ENCODE results near the gene GRK3. TPM values are rescaled to one million over a fixed set of nuclear protein-coding genes. Genes with fewer than 3 reads are reported as not detected.
"Not testable (repeated sequence)": the region's sequence is repeated elsewhere in the genome, so short reads cannot be mapped to it uniquely, and the experiment has no call there.

The GRK3 gene
- total and polyA plus RNA-seq, 12 donors: 0.97 to 9.0 (median 5.2) TPM

DNA sequence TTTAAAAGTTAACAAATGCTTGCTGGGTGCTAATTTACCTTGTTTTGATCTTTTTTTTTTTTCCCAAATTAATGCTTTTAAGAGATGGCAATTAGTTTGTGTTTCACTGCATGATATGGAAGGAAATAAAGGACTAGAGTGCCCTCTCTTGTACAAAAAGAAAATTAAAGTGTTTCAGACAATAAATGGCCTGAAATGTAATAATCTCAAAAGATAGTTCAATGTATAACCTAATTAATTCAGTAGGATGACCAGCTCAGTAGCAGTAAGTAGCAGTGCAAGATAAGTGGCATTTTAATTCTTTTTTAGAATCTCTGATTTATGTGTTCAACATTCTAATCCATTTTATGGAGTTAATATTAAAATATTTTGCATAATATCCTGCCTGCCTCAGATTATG, 137.6 kb downstream of the GRK3 start:
- DNase-seq (no peak), ATAC-seq (peak in 5 of 8 donors; percentile 46 to 76 (median 53))
- TF ChIP-seq, protein P1, sequence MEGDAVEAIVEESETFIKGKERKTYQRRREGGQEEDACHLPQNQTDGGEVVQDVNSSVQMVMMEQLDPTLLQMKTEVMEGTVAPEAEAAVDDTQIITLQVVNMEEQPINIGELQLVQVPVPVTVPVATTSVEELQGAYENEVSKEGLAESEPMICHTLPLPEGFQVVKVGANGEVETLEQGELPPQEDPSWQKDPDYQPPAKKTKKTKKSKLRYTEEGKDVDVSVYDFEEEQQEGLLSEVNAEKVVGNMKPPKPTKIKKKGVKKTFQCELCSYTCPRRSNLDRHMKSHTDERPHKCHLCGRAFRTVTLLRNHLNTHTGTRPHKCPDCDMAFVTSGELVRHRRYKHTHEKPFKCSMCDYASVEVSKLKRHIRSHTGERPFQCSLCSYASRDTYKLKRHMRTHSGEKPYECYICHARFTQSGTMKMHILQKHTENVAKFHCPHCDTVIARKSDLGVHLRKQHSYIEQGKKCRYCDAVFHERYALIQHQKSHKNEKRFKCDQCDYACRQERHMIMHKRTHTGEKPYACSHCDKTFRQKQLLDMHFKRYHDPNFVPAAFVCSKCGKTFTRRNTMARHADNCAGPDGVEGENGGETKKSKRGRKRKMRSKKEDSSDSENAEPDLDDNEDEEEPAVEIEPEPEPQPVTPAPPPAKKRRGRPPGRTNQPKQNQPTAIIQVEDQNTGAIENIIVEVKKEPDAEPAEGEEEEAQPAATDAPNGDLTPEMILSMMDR (IDR thresholded peaks at IDR 0.05): peak in 8 of 9 donors; percentile 23 to 70 (median 52)
- H3K4me1 ChIP-seq: peaks cover 0 to 31% (median 16%) of the 10 kb centered on the region in 9 donors
- peaks cover 0 to 23% (median 0%) of the 10 kb centered on the region in 9 donors for H3K36me3 ChIP-seq
- H3K4me3 ChIP-seq: no peak overlapping the region
- no peaks in the 10 kb centered on the region for H3K9me3 ChIP-seq
- no peaks in the 10 kb centered on the region for H3K27me3 ChIP-seq
- intact Hi-C loops (cut with DNase I): loop anchor here in 9 of 10 donors (2.0 to 10.0 kb wide), 7 partner anchors 73 to 241 kb away; no protein-coding TSS in a partner anchor
- H3K27ac ChIP-seq: peak overlapping the region in 2 of 10 donors; percentile 37 to 51

DNA sequence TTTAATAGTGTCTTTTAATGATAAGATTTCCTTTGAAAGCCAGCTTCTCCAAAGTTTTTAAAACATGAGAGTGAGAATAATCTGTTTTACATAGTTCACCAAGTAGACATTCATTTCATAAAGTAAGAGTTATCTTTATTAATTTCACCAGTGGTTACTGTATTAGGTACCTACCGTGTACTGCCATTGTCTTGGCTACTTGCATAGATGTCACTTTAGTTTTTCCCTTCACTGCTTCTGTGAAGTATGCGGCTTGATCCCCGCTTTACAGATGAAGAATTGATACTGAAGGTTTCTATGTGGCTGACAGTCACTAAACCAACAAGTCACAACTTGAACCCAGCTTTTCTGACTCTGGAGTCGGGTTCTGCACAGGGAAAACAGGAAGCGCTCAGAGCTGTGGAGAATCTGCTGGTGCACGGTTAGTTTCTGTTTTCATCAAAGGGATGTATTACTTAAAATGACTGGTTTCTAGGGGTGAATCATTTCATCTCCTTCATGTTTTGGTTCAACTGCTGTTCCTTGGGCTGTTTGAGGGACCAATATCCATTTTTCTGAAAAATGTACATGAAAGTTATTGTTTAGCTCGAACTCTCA, 138.2 kb downstream of the GRK3 start:
- intact Hi-C loops (cut with DNase I): loop anchor here in 9 of 10 donors (2.0 to 10.0 kb wide), 7 partner anchors 72 to 242 kb away; no protein-coding TSS in a partner anchor
- WGBS, 2 donors: 85 to 90% methylated on average over 7 of the region's 7 CpGs
- DNase-seq: no peak

DNA sequence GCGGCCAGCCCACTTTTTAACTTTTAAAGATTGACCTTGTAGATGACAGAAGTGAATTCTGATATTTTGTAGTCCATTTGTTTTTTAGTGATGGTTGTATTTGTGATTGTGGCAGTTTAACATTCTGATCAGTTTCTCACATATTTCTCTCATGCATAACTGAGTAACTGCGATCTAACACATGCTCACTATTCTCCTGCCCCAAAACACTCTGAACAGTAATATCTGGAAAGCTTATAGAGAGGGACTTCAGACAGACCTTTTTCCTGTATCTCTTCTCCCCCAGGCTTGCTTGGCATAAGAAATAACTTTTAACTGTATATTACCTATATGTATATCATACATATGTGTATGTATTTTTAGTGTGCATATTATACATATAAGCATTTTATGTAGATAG, 140.2 kb downstream of the GRK3 start:
- peaks cover 0 to 31% (median 16%) of the 10 kb centered on the region in 9 donors for H3K4me1 ChIP-seq
- no peak overlapping the region for H3K27ac ChIP-seq
- H3K27me3 ChIP-seq: no peaks in the 10 kb centered on the region
- DNase-seq (no peak), ATAC-seq (no peak)
- 95 to 100% methylated on average over 2 of the region's 2 CpGs for WGBS, 2 donors
- TF ChIP-seq, protein P1 (IDR thresholded peaks at IDR 0.05): no peak
- H3K4me3 ChIP-seq: no peak overlapping the region
- H3K9me3 ChIP-seq: no peaks in the 10 kb centered on the region
- peaks cover 0 to 27% (median 0%) of the 10 kb centered on the region in 9 donors for H3K36me3 ChIP-seq
- intact Hi-C loops (cut with DNase I): loop anchor here in 7 of 10 donors (5.0 to 10.0 kb wide), 6 partner anchors 68 to 242 kb away; no protein-coding TSS in a partner anchor

More for the DNA sequence above, 138.2 kb downstream of the GRK3 start:
- ATAC-seq: no peak
- Histone ChIP-seq H3K4me1 (peaks cover 0 to 31% (median 16%) of the 10 kb centered on the region in 9 donors), H3K27me3 (no peaks in the 10 kb centered on the region), H3K27ac (no peak overlapping the region), H3K9me3 (no peaks in the 10 kb centered on the region), H3K4me3 (no peak overlapping the region), H3K36me3 (peaks cover 0 to 19% (median 0%) of the 10 kb centered on the region in 9 donors)
- TF ChIP-seq, protein P1 (IDR thresholded peaks at IDR 0.05): no peak

DNA sequence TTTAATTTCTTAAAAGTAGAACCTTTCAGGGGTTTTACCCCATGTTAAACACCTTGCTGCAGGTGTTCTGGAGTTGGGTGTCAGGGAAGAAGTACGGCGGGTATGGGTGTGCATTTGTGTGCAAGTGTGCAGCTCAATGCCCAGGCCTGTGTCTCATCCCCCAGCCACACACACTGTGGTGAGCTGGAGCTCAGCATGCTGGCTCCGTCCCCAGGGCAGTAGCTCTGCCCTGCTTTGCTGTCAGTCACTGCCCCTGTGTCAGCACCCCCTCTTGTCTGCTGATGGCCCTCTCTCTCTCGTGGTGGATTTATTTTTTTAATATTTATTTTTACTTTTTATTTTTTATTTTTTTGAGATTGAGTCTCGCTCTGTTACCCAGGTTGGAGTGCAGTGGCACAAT, 141.7 kb downstream of the GRK3 start:
- H3K27ac ChIP-seq: no peak overlapping the region
- peak in 5 of 8 donors; percentile 51 to 85 (median 73) for ATAC-seq
- intact Hi-C loops (cut with DNase I): loop anchor here in 5 of 10 donors (5.0 to 10.0 kb wide), 3 partner anchors 66 to 161 kb away; no protein-coding TSS in a partner anchor
- peaks cover 0 to 20% (median 7%) of the 10 kb centered on the region in 9 donors for H3K4me1 ChIP-seq
- no peaks in the 10 kb centered on the region for H3K27me3 ChIP-seq
- peaks cover 0 to 41% (median 0%) of the 10 kb centered on the region in 9 donors for H3K36me3 ChIP-seq
- TF ChIP-seq, protein P1 (IDR thresholded peaks at IDR 0.05): no peak
- no peak overlapping the region for H3K4me3 ChIP-seq
- 67 to 69% methylated on average over 5 of the region's 5 CpGs for WGBS, 2 donors
- no peak for DNase-seq
- H3K9me3 ChIP-seq: no peaks in the 10 kb centered on the region

DNA sequence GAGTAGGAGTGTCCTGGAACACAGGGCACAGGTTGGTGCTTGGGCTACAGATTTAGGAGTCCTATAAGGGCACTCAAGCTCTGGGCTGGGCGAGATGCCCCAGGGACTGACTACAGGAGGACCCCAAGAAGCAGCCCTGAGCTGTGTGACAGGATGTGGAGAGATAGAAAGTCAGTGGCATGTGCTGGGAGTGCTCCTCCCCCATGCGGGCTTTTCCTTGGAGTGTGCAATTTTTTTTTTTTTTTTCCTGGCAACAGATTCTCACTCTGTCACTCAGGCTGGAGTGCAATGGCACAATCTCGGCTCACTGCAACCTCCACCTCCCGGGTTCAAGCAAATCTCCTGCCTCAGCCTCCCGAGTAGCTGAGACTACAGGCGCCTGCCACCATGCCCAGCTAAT, 144.0 kb downstream of the GRK3 start:
- Histone ChIP-seq H3K4me1 (peaks cover 0 to 13% (median 0%) of the 10 kb centered on the region in 9 donors), H3K36me3 (peaks cover 0 to 52% (median 0%) of the 10 kb centered on the region in 9 donors)
- not testable (repeated sequence) for H3K27me3 ChIP-seq, H3K4me3 ChIP-seq, H3K27ac ChIP-seq, DNase-seq, H3K9me3 ChIP-seq
- intact Hi-C loops (cut with DNase I): loop anchor here in 5 of 10 donors (5.0 to 10.0 kb wide), 3 partner anchors 64 to 164 kb away; no protein-coding TSS in a partner anchor
- 79 to 80% methylated on average over 6 of the region's 6 CpGs for WGBS, 2 donors
- peak in 1 of 8 donors; percentile 53 for ATAC-seq
